ENCODE data around the gene CTRB2. TPM values are rescaled to one million over a fixed set of nuclear protein-coding genes. Genes with fewer than 3 reads are reported as not detected.

CTRB2 gene
- total and polyA plus RNA-seq, 10 donors = 0.58 to 11.8 (median 1.5) TPM; not detected in 1

DNA sequence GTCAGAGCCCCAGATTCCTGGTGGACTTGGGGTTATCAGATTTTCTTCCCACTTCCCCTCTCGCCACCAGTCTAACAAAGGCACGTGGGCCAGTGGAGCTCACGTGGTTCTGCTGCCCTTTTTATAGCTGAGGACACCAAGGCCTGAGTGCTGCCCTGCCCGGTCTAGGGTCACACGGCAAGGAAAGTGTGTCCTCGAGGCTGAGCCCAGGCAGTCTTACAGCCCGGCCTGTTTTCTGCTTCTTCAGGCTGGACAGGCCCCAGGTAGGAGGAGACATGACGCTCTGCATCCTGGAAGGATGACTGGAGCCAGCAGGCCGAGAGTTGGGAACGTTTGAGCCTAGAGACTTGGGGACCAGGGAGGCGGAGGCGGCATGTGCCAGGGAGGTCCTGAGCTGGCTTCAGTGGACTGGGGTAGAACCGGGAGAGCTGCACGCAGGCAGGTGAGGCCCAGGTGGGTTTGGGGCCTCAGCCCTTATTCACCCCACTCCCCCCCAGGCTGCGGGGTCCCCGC lies 15.4 kb upstream of the CTRB2 start:
- WGBS, 5 donors = 78 to 88% (median 78%) methylated on average over 14 to 16 of the region's 16 CpGs
- Histone ChIP-seq H3K36me3 (peaks cover 0 to 3% (median 0%) of the 10 kb centered on the region in 6 donors), H3K9me3 (no peaks in the 10 kb centered on the region), H3K4me3 (no peak overlapping the region), H3K4me1 (peaks cover 0 to 48% (median 14%) of the 10 kb centered on the region in 6 donors), H3K27me3 (replicated peaks in 1 of 7) (peaks cover 0 to 30% (median 0%) of the 10 kb centered on the region in 7 donors), H3K27ac (no peak overlapping the region)
- DNase-seq = peak; percentile 55
- TF ChIP-seq POLR2A (IDR thresholded peaks at IDR 0.05) (no peak), CTCF (IDR thresholded peaks at IDR 0.05 in 8 of 11, conservative IDR thresholded peaks at IDR 0.05 in 3 of 11) (no peak), POLR2AphosphoS5 (IDR thresholded peaks at IDR 0.05) (no peak)
- intact Hi-C loops (cut with DNase I; ENCODE audit: low total_unique reads) = no loop called here

DNA sequence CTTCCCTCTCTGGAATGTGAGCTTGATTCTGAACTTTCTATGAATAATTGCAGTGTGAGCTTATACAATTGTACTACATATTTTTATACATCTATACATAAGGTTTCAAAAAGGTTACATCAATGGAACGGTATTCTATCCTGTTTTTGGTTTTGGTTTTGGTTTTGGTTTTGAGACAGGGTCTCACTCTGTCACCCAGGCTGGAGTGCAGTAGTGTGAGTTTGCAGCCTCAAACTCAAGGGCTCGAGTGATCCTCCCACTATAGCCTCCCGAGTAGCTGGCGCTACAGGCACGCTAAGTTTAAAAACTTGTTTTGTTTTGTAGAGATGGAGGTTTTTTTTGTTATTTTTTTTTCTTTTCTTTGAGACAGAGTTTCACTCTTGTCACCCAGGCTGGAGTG lies 12.9 kb upstream of the CTRB2 start:
- DNase-seq = no peak
- peaks cover 0 to 11% (median 0%) of the 10 kb centered on the region in 7 donors for H3K27me3 ChIP-seq (replicated peaks in 1 of 7)
- H3K4me1 ChIP-seq = peaks cover 0 to 28% (median 13%) of the 10 kb centered on the region in 6 donors
- WGBS, 5 donors = 22 to 64% (median 51%) methylated on average over 5 of the region's 5 CpGs
- H3K36me3 ChIP-seq = no peaks in the 10 kb centered on the region
- peak overlapping the region in 2 of 8 donors; percentile 26 to 46 for H3K4me3 ChIP-seq
- H3K9me3 ChIP-seq = no peaks in the 10 kb centered on the region
- intact Hi-C loops (cut with DNase I; ENCODE audit: low total_unique reads) = no loop called here
- peak overlapping the region in 2 of 8 donors; percentile 16 to 21 for H3K27ac ChIP-seq
- TF ChIP-seq CTCF (IDR thresholded peaks at IDR 0.05 in 8 of 11, conservative IDR thresholded peaks at IDR 0.05 in 3 of 11) = no peak
- TF ChIP-seq POLR2A (IDR thresholded peaks at IDR 0.05) = no peak
- TF ChIP-seq POLR2AphosphoS5 (IDR thresholded peaks at IDR 0.05) = no peak

GRCh38 chr16:75219088-75219487 lies 12.1 kb upstream of the CTRB2 start:
- DNase-seq = no peak
- Histone ChIP-seq H3K36me3 (no peaks in the 10 kb centered on the region), H3K9me3 (no peaks in the 10 kb centered on the region), H3K4me3 (no peak overlapping the region), H3K4me1 (peaks cover 0 to 26% (median 13%) of the 10 kb centered on the region in 6 donors), H3K27me3 (replicated peaks in 1 of 7) (peaks cover 0 to 7% (median 0%) of the 10 kb centered on the region in 7 donors), H3K27ac (no peak overlapping the region)
- no peak for TF ChIP-seq POLR2A (IDR thresholded peaks at IDR 0.05)
- TF ChIP-seq CTCF (IDR thresholded peaks at IDR 0.05 in 8 of 11, conservative IDR thresholded peaks at IDR 0.05 in 3 of 11) = no peak
- TF ChIP-seq POLR2AphosphoS5 (IDR thresholded peaks at IDR 0.05) = no peak
- intact Hi-C loops (cut with DNase I; ENCODE audit: low total_unique reads) = no loop called here
- WGBS, 5 donors = 52 to 76% (median 61%) methylated on average over 4 of the region's 4 CpGs

DNA sequence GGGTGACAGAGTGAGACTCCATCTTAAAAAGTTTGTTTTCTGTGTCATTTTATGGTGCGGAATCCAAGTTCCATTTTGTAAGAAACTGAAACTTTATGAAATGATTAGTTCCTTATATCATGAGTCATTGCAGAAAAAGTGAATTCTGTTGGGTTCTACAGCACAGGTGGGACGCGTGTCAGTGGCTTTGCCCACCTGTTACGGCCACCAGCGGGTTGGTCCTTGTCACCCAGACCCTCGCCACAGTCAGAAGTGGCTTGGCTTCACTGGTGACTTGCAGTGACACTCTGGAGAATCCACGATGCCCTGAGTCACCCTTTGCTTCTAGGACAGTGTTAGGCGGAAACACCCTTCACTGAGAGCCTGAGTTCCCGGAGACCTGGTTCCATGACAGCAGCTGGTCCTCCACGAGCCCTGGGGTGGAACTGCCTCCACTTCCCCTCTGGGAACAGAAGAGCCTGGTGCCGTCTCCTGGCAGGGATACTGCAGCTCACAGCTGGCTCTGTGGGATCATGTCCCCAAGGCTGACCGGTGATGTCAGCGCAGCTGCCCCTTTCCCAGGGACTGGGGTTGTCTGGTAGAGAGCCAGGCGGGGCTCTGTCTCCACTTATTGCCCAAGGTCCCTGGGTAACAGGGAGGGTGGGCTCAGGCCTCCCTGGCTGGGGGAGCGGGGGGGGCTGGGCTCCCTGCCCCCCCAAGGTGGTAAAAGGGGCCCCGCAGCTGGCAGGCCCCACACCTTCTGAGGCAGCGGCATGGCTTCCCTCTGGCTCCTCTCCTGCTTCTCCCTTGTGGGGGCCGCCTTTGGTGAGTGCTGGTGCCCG lies 11.5 kb upstream of the CTRB2 start, which contains the start of gene CTRB1:
CTRB1 (plus strand) TSS at position 733 of the 821 bp plus-strand sequence; CDS start at position 753, 20 bp downstream.
- intact Hi-C loops (cut with DNase I; ENCODE audit: low total_unique reads) = no loop called here
- peak within 1 kb of the TSS in 2 of 8 donors; percentile 26 to 46 for H3K4me3 ChIP-seq
- DNase-seq = no peak
- no peaks in the 10 kb centered on the region for H3K36me3 ChIP-seq
- H3K4me1 ChIP-seq = peaks cover 0 to 26% (median 13%) of the 10 kb centered on the region in 6 donors
- 80 to 86% (median 85%) methylated on average over 10 to 19 of the region's 19 CpGs for WGBS, 5 donors
- H3K27me3 ChIP-seq (replicated peaks in 1 of 7) = peaks cover 0 to 7% (median 0%) of the 10 kb centered on the region in 7 donors
- no peak for TF ChIP-seq CTCF (IDR thresholded peaks at IDR 0.05 in 8 of 11, conservative IDR thresholded peaks at IDR 0.05 in 3 of 11)
- no peak for TF ChIP-seq POLR2A (IDR thresholded peaks at IDR 0.05)
- no peak for TF ChIP-seq POLR2AphosphoS5 (IDR thresholded peaks at IDR 0.05)
- H3K27ac ChIP-seq = peak within 1 kb of the TSS in 2 of 8 donors; percentile 16 to 21
- H3K9me3 ChIP-seq = no peaks in the 10 kb centered on the region

Data from spleen (tissue), 11 donors.